ENCODE results near the gene MAP3K20. TPM values are rescaled to one million over a fixed set of nuclear protein-coding genes. Genes with fewer than 3 reads are reported as not detected.

Gene MAP3K20
- total RNA-seq, 2 experiments from 2014 or later = 8.0 to 10.2 TPM

- peaks cover 2% of the 10 kb centered on the region for H3K27me3 Mint-ChIP-seq
These were observed 47.0 kb upstream of the MAP3K20 start for GRCh38 chr2:173028671-173029070.

GRCh38 chr2:173030561-173031490, 44.8 kb upstream of the MAP3K20 start:
- no peak for DNase-seq
- no peaks in the 10 kb centered on the region for H3K9me3 Mint-ChIP-seq
- peaks cover 2% of the 10 kb centered on the region for H3K27me3 Mint-ChIP-seq
- CTCF ChIA-PET = interaction anchor here (1.1 to 14.3 kb wide), 3 partner anchors 178 to 201 kb away, joined by 3 to 304 read pairs (median 78); no protein-coding TSS in a partner anchor
- no peak overlapping the region for H3K4me3 Mint-ChIP-seq
- ATAC-seq = no peak
- peaks cover 7% of the 10 kb centered on the region for H3K4me1 Mint-ChIP-seq (ENCODE audit: low read depth)
- POLR2A ChIA-PET = interaction anchor here (0.5 kb wide), 1 partner anchor 77 kb away, joined by 3 read pairs; no protein-coding TSS in a partner anchor
- intact Hi-C loops (cut with micrococcal nuclease) = no loop called here
- TF ChIP-seq CTCF (IDR thresholded peaks at IDR 0.05) = no peak
- H3K27ac Mint-ChIP-seq = no peak overlapping the region
- H3K36me3 Mint-ChIP-seq (ENCODE audit: low read depth) = no peaks in the 10 kb centered on the region

More at GRCh38 chr2:173028671-173029070, 47.0 kb upstream of the MAP3K20 start:
- Mint-ChIP-seq H3K4me1 (ENCODE audit: low read depth) (peaks cover 3% of the 10 kb centered on the region), H3K36me3 (ENCODE audit: low read depth) (no peaks in the 10 kb centered on the region), H3K4me3 (no peak overlapping the region), H3K27ac (no peak overlapping the region), H3K9me3 (no peaks in the 10 kb centered on the region)
- intact Hi-C loops (cut with micrococcal nuclease) = no loop called here
- CTCF ChIA-PET = interaction anchor here (0.7 to 14.3 kb wide), 22 partner anchors 9 to 413 kb away, joined by 3 to 304 read pairs (median 5); no protein-coding TSS in a partner anchor
- DNase-seq (no peak), ATAC-seq (no peak)
- TF ChIP-seq CTCF (IDR thresholded peaks at IDR 0.05) = no peak
- POLR2A ChIA-PET = interaction anchor here (1.6 kb wide), 1 partner anchor 37 kb away, joined by 5 read pairs; no protein-coding TSS in a partner anchor

- Mint-ChIP-seq H3K36me3 (ENCODE audit: low read depth) (no peaks in the 10 kb centered on the region), H3K9me3 (no peaks in the 10 kb centered on the region), H3K27me3 (peaks cover 2% of the 10 kb centered on the region), H3K27ac (no peak overlapping the region), H3K4me3 (no peak overlapping the region), H3K4me1 (ENCODE audit: low read depth) (peaks cover 7% of the 10 kb centered on the region)
- CTCF ChIA-PET = interaction anchor here (14.3 kb wide), 1 partner anchor 177 kb away, joined by 304 read pairs; no protein-coding TSS in a partner anchor
- POLR2A ChIA-PET = interaction anchor here (0.5 kb wide), 1 partner anchor 385 kb away, joined by 4 read pairs; no protein-coding TSS in a partner anchor
- no peak for TF ChIP-seq CTCF (IDR thresholded peaks at IDR 0.05)
- intact Hi-C loops (cut with micrococcal nuclease) = no loop called here
- ATAC-seq = no peak
- no peak for DNase-seq
These were observed 43.6 kb upstream of the MAP3K20 start for GRCh38 chr2:173032032-173032431.

- H3K4me3 Mint-ChIP-seq = no peak overlapping the region
- intact Hi-C loops (cut with micrococcal nuclease) = no loop called here
- no peaks in the 10 kb centered on the region for H3K9me3 Mint-ChIP-seq
- no peak for ATAC-seq
- ChIA-PET POLR2A (no interaction called here), CTCF (interaction anchor here (1.1 to 14.3 kb wide), 2 partner anchors 55 to 176 kb away, joined by 3 to 304 read pairs; no protein-coding TSS in a partner anchor)
- no peak for TF ChIP-seq CTCF (IDR thresholded peaks at IDR 0.05)
- no peaks in the 10 kb centered on the region for H3K27me3 Mint-ChIP-seq
- H3K4me1 Mint-ChIP-seq (ENCODE audit: low read depth) = peaks cover 4% of the 10 kb centered on the region
- no peak overlapping the region for H3K27ac Mint-ChIP-seq
- no peak for DNase-seq
- no peaks in the 10 kb centered on the region for H3K36me3 Mint-ChIP-seq (ENCODE audit: low read depth)
These were observed 42.6 kb upstream of the MAP3K20 start for GRCh38 chr2:173033084-173033483.

- POLR2A ChIA-PET = no interaction called here
- Mint-ChIP-seq H3K4me3 (no peak overlapping the region), H3K27me3 (no peaks in the 10 kb centered on the region), H3K4me1 (ENCODE audit: low read depth) (peaks cover 4% of the 10 kb centered on the region), H3K27ac (no peak overlapping the region), H3K9me3 (no peaks in the 10 kb centered on the region), H3K36me3 (ENCODE audit: low read depth) (no peaks in the 10 kb centered on the region)
- intact Hi-C loops (cut with micrococcal nuclease) = no loop called here
- TF ChIP-seq CTCF (IDR thresholded peaks at IDR 0.05) = no peak
- no peak for ATAC-seq
- CTCF ChIA-PET = interaction anchor here (14.3 kb wide), 1 partner anchor 175 kb away, joined by 304 read pairs; no protein-coding TSS in a partner anchor
- no peak for DNase-seq
These were observed 41.5 kb upstream of the MAP3K20 start for GRCh38 chr2:173034143-173034542.

All from activated CD8-positive, alpha-beta T cell treated with anti-CD3 and anti-CD28 coated beads for 36 hours (primary cell).